ENCODE measurements around the gene JAKMIP2. TPM values are rescaled to one million over a fixed set of nuclear protein-coding genes. Genes with fewer than 3 reads are reported as not detected.
A peak's percentile ranks its signal among the peaks of the same experiment; 100 is the strongest.
"Not testable (repeated sequence)": the region's sequence is repeated elsewhere in the genome, so short reads cannot be mapped to it uniquely, and the experiment has no call there.

JAKMIP2 gene
- total and polyA plus RNA-seq, 11 donors = under 0.01 to 1.5 (median 0.16) TPM; not detected in 1

GRCh38 chr5:147805030-147805454, 22.5 kb upstream of the JAKMIP2 start:
- ATAC-seq (peak in 3 of 4 donors; percentile 24 to 71 (median 56)), DNase-seq (peak in 3 of 5 donors; percentile 10 to 27 (median 21))
- Histone ChIP-seq H3K27me3 (peaks cover 0 to 12% (median 0%) of the 10 kb centered on the region in 9 donors), H3K4me1 (peaks cover 0 to 15% (median 0%) of the 10 kb centered on the region in 12 donors), H3K27ac (peak overlapping the region in 1 of 12 donors; percentile 62), H3K36me3 (no peaks in the 10 kb centered on the region), H3K9me3 (no peaks in the 10 kb centered on the region), H3K4me3 (no peak overlapping the region)
- no peak for TF ChIP-seq CTCF (IDR thresholded peaks at IDR 0.05)
- no peak for TF ChIP-seq POLR2A (IDR thresholded peaks at IDR 0.05)
- WGBS, 4 donors = 53 to 69% (median 64%) methylated on average over 6 of the region's 6 CpGs
- intact Hi-C loops (cut with DNase I) = no loop called here

GRCh38 chr5:147804334-147804733, 21.8 kb upstream of the JAKMIP2 start:
- no peaks in the 10 kb centered on the region for H3K9me3 ChIP-seq
- peak overlapping the region in 1 of 12 donors; percentile 52 for H3K27ac ChIP-seq
- intact Hi-C loops (cut with DNase I) = no loop called here
- TF ChIP-seq CTCF (IDR thresholded peaks at IDR 0.05) = no peak
- no peak for TF ChIP-seq POLR2A (IDR thresholded peaks at IDR 0.05)
- H3K4me1 ChIP-seq = peaks cover 0 to 15% (median 0%) of the 10 kb centered on the region in 12 donors
- ATAC-seq = no peak
- H3K36me3 ChIP-seq = no peaks in the 10 kb centered on the region
- DNase-seq = no peak
- H3K27me3 ChIP-seq = peaks cover 0 to 12% (median 0%) of the 10 kb centered on the region in 9 donors
- WGBS, 4 donors = 61 to 69% (median 66%) methylated on average over 3 of the region's 3 CpGs
- H3K4me3 ChIP-seq = no peak overlapping the region

- ATAC-seq = no peak
- no peak for DNase-seq
- no peaks in the 10 kb centered on the region for H3K9me3 ChIP-seq
- peaks cover 0 to 15% (median 0%) of the 10 kb centered on the region in 12 donors for H3K4me1 ChIP-seq
- WGBS, 4 donors = 0 to 59% (median 25%) methylated on average over 1 of the region's 1 CpG
- no peak overlapping the region for H3K27ac ChIP-seq
- H3K27me3 ChIP-seq = peaks cover 0 to 12% (median 0%) of the 10 kb centered on the region in 9 donors
- H3K4me3 ChIP-seq = no peak overlapping the region
- intact Hi-C loops (cut with DNase I) = no loop called here
- H3K36me3 ChIP-seq = no peaks in the 10 kb centered on the region
- TF ChIP-seq CTCF (IDR thresholded peaks at IDR 0.05) = no peak
- TF ChIP-seq POLR2A (IDR thresholded peaks at IDR 0.05) = no peak
These were observed 21.4 kb upstream of the JAKMIP2 start for GRCh38 chr5:147803926-147804325.

- ATAC-seq; H3K4me3 ChIP-seq; intact Hi-C loops (cut with DNase I); DNase-seq; H3K27ac ChIP-seq; H3K9me3 ChIP-seq; H3K36me3 ChIP-seq: not testable (repeated sequence)
- peaks cover 0 to 15% (median 0%) of the 10 kb centered on the region in 12 donors for H3K4me1 ChIP-seq
- peaks cover 0 to 12% (median 0%) of the 10 kb centered on the region in 9 donors for H3K27me3 ChIP-seq
- WGBS, 4 donors = 45 to 67% (median 56%) methylated on average over 3 of the region's 3 CpGs
These were observed 20.6 kb upstream of the JAKMIP2 start for GRCh38 chr5:147803161-147803560.

GRCh38 chr5:147801461-147801860, 18.9 kb upstream of the JAKMIP2 start:
- no peaks in the 10 kb centered on the region for H3K9me3 ChIP-seq
- ATAC-seq = no peak
- TF ChIP-seq POLR2A (IDR thresholded peaks at IDR 0.05) (no peak), CTCF (IDR thresholded peaks at IDR 0.05) (no peak)
- no peaks in the 10 kb centered on the region for H3K36me3 ChIP-seq
- no peak overlapping the region for H3K27ac ChIP-seq
- H3K4me1 ChIP-seq = peaks cover 0 to 15% (median 0%) of the 10 kb centered on the region in 12 donors
- intact Hi-C loops (cut with DNase I) = no loop called here
- WGBS, 4 donors = 63 to 87% (median 80%) methylated on average over 1 of the region's 1 CpG
- H3K27me3 ChIP-seq = peaks cover 0 to 9% (median 0%) of the 10 kb centered on the region in 9 donors
- H3K4me3 ChIP-seq = no peak overlapping the region
- DNase-seq = no peak

Data from heart left ventricle (tissue), 16 donors.